IPS-NIHi11 (cell line): Measurements from ENCODE around the gene GPR26.
"Not testable (repeated sequence)": the region's sequence is repeated elsewhere in the genome, so short reads cannot be mapped to it uniquely, and the experiment has no call there.

Experiments
- DNase-seq: peaks from one replicate; pipeline ENCODE4 v3.0.0; 2012; ENCODE audit warnings: mixed read lengths, low spot score

GPR26 gene

DNA sequence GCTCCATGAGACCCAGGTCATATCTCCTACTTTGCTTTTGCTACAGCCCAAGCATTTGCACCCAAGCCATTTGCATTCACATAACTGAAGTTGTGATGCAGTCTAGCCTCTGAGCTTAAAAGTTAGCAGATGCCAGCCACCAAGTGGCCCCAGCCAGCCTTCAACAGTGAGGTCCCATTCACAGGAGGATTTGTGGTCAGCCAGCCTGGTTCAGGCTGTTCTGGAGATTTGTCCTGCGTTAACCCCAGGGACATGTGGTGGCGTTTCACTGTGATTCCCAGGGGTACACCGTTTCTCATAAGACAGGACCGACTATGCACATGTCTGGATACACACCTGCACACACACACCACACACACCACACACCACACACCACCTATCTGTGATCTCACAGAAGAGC lies 51.2 kb downstream of the GPR26 start:
- DNase-seq, result no peak

DNA sequence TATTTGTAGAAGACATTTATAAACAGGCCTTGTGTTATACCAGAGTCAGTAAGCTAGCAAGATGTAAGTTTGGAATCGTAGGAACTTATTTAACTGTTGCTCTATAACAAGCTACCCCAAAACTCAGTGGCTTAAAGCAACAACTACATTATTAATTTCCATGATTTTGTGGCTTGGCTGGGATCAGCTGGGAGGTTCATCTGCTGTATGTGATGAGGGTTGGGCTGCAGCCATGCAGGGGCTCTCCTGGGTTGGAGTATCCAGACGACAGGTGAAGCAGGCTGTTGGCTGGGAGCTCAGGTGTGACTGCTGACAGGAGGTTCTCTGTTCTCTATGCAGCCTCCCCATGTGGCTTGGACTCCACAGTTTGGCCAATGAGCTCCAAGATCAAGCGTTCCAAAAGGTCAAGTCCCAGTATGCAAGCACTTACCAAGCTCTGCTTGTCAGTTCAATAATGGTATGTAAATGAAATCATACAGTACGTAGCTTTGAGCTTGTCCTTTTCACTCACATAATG lies 52.4 kb downstream of the GPR26 start:
- no peak for DNase-seq

- DNase-seq, result no peak
Observed at GRCh38 chr10:123720536-123720935, 54.4 kb downstream of the GPR26 start.

- DNase-seq, result no peak
Observed at GRCh38 chr10:123721441-123722049, 55.4 kb downstream of the GPR26 start.

GRCh38 chr10:123722351-123722750 lies 56.2 kb downstream of the GPR26 start:
- no peak for DNase-seq

DNA sequence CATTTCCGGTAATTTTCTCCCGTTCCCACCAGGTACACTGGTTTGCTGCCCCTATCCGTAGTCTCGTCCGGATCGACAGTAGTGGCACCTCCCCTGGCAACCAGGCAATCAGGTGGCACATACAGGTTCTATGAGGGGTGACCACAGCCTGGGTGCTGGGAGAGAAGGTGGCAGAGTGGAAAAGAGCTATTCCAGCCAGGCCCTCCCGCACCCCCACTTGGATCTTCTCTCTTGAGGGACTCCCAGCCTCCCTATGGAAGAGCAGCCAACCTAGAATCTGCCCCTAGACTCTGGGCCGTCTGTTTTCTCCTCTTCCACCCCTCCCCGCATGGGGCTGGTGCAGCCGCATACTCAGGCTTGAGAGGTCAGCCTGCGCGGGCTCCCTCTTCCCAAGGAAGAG lies 58.6 kb downstream of the GPR26 start:
- DNase-seq, result no peak

GRCh38 chr10:123726381-123726780 lies 60.2 kb downstream of the GPR26 start:
- DNase-seq, result no peak

- DNase-seq, result no peak
Observed at GRCh38 chr10:123726836-123727235, 60.7 kb downstream of the GPR26 start.

DNA sequence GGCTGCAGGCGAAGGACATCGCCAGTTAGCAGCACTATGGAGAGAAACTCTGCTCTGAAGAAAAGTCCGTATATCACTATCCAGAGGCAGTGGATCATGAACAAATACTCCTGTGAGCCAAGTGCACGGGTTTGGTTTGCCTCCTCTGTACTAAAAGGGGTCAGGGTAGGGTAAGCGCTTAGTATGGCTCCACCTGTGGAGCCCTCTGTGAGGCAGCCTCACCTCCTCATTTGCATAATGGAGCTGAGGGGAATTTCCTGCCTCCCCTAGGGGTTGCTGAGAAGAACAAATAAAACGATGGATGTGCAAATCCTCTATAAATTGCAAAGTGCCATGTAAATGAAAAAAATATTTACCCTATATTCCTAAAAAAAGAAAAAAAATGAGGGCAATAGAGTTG lies 63.4 kb downstream of the GPR26 start:
- peak; percentile 50 for DNase-seq

- DNase-seq, result not testable (repeated sequence)
Observed at GRCh38 chr10:123736917-123737316, 70.8 kb downstream of the GPR26 start.

GRCh38 chr10:123741146-123741545 lies 75.0 kb downstream of the GPR26 start:
- DNase-seq, result no peak

- DNase-seq, result no peak
Observed at GRCh38 chr10:123741711-123742110, 75.6 kb downstream of the GPR26 start.

DNA sequence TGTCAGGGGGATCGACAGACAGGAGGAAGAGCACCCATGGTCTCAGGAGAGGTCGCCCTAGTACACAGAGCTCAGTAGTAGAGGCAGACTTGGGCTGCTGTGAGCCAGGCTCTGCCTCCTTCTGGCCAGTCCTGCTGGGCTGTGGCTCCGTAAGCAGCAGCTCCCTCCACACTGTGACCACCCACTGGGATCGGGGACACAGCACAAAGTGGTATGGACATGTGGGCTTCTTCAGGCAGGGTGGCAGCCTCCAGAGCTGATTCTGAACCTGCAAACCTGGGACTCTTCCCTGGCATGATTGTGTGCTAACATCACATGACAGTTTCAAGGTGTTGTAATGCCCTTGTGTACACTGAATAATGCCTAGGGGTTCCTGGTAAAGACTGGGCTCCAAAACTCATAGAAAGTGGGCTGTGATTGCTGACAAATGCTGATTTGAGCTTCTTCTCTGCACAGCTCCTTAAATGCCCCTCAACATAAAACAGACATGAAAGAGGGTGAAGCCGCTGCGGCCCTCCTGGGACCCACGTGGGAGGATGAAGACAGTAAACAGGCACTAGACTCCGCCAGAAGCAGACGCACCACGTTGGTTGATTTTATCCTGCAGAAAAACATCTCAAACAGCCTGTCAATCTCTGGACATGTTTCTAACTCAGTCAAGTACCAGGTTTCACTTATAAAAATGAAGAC lies 76.7 kb downstream of the GPR26 start:
- DNase-seq, result no peak

GRCh38 chr10:123743441-123744223 lies 77.5 kb downstream of the GPR26 start:
- DNase-seq, result no peak

GRCh38 chr10:123744224-123744536 lies 78.0 kb downstream of the GPR26 start:
- no peak for DNase-seq
